Femur (tissue), 1 donor: ENCODE measurements around the gene MCUB.

Experiments used
- DNase-seq: peaks from one replicate; pipeline ENCODE4 v3.0.0-alpha.2; 2017

The MCUB gene

GRCh38 chr4:109683621-109684253, 123.7 kb downstream of the MCUB start:
- no peak for DNase-seq

GRCh38 chr4:109684727-109685126, 124.7 kb downstream of the MCUB start:
- no peak for DNase-seq

- no peak for DNase-seq
These were observed 130.8 kb downstream of the MCUB start for GRCh38 chr4:109690690-109691410.

- no peak for DNase-seq
These were observed 131.4 kb downstream of the MCUB start for GRCh38 chr4:109691411-109691920.

GRCh38 chr4:109698656-109699055, 138.6 kb downstream of the MCUB start:
- no peak for DNase-seq

GRCh38 chr4:109699553-109700225, 139.6 kb downstream of the MCUB start:
- DNase-seq: no peak

GRCh38 chr4:109701566-109702410, 141.7 kb downstream of the MCUB start:
- no peak for DNase-seq

- DNase-seq: peak; percentile 85
These were observed 143.1 kb downstream of the MCUB start, which contains the start of gene CASP6 for GRCh38 chr4:109702950-109703663. Gene CASP6 (minus strand): TSS chr4:109703445. CDS start chr4:109703395, 50 bp downstream.

GRCh38 chr4:109703664-109704361, 143.8 kb downstream of the MCUB start:
- no peak for DNase-seq

GRCh38 chr4:109708435-109708834, 148.4 kb downstream of the MCUB start:
- DNase-seq: no peak

- no peak for DNase-seq
These were observed 148.9 kb downstream of the MCUB start for GRCh38 chr4:109708990-109709389.

GRCh38 chr4:109713500-109713899, 153.5 kb downstream of the MCUB start:
- no peak for DNase-seq

GRCh38 chr4:109718759-109719158, 158.7 kb downstream of the MCUB start:
- DNase-seq: no peak

GRCh38 chr4:109719604-109720003, 159.6 kb downstream of the MCUB start:
- DNase-seq: no peak

GRCh38 chr4:109721033-109721432, 161.0 kb downstream of the MCUB start:
- no peak for DNase-seq

- no peak for DNase-seq
These were observed 162.3 kb downstream of the MCUB start for GRCh38 chr4:109722357-109722756.

- DNase-seq: no peak
These were observed 163.1 kb downstream of the MCUB start for GRCh38 chr4:109723110-109723509.

- DNase-seq: no peak
These were observed 168.3 kb downstream of the MCUB start for GRCh38 chr4:109728385-109728784.

GRCh38 chr4:109729117-109729717, 169.2 kb downstream of the MCUB start:
- DNase-seq: no peak

GRCh38 chr4:109729718-109730618, 169.9 kb downstream of the MCUB start, which contains the start of gene PLA2G12A:
Gene PLA2G12A (minus strand): TSS chr4:109730070. CDS start chr4:109729809, 261 bp downstream.
- peak; percentile 80 for DNase-seq
